Measurements from ENCODE around the gene MAP1LC3A. TPM values are rescaled to one million over a fixed set of nuclear protein-coding genes. Genes with fewer than 3 reads are reported as not detected.

MAP1LC3A gene
- total and polyA plus RNA-seq, 2 donors (not counting 3 experiments of a cell fraction or from before 2014, with no cell fraction given) = 32.1 to 39.8 TPM

- Histone ChIP-seq H3K9ac (replicated peaks; ENCODE audit: extremely low read depth, insufficient read depth, low read length) (no peak overlapping the region), H3K27ac (ENCODE audit: insufficient read depth, low read depth, low read length) (no peak overlapping the region), H2AFZ (ENCODE audit: low read depth, low read length) (no peak overlapping the region), H3K9me3 (replicated peaks; ENCODE audit: control insufficient read depth, insufficient read depth, low read length) (no peaks in the 10 kb centered on the region), H3K27me3 (ENCODE audit: control insufficient read depth in 2 of 2, insufficient read depth in 2 of 2, low read length in 2 of 2) (no peaks in the 10 kb centered on the region), H3K4me1 (ENCODE audit: control insufficient read depth, extremely low read depth, insufficient read depth, low read length) (peaks cover 11% of the 10 kb centered on the region), H3K36me3 (ENCODE audit: control insufficient read depth in 2 of 2, extremely low read depth in 1 of 2, insufficient read depth in 2 of 2, low read length in 2 of 2) (no peaks in the 10 kb centered on the region), H3K79me2 (ENCODE audit: control insufficient read depth, insufficient read depth, low read length) (no peaks in the 10 kb centered on the region), H3K9me1 (replicated peaks; ENCODE audit: control insufficient read depth, extremely low read depth, insufficient read depth, low read length) (no peaks in the 10 kb centered on the region), H4K20me1 (replicated peaks; ENCODE audit: control insufficient read depth, extremely low read depth, insufficient read depth, low read length) (no peaks in the 10 kb centered on the region), H3K4me2 (ENCODE audit: insufficient read depth, low read length) (no peak overlapping the region), H3K4me3 (replicated peaks in 1 of 3; ENCODE audit: insufficient read depth in 1 of 3, low read depth in 1 of 3, low read length in 3 of 3) (no peak overlapping the region)
- POLR2A ChIA-PET = no interaction called here
- intact Hi-C loops (cut with micrococcal nuclease) = no loop called here
- DNase-seq (ENCODE audit: low read depth, low spot score) (no peak), FAIRE-seq (no peak)
- BruUV-seq (replicated peaks) = no TSS peak
- CTCF ChIA-PET = interaction anchor here (6.1 kb wide), 1 partner anchor 195 kb away, joined by 92 read pairs; no protein-coding TSS in a partner anchor
- dilution Hi-C loops (cut with MboI; ENCODE audit: extremely low pct_ligation_motif_present, low sequenced_read_pairs) = no loop called here
- no peak for TF ChIP-seq MAX (IDR thresholded peaks at IDR 0.05; ENCODE audit: insufficient read depth, insufficient read length)
- TF ChIP-seq GATA2 (IDR thresholded peaks at IDR 0.05; ENCODE audit: insufficient read depth, insufficient read length, low read depth, low read length) = no peak
- TF ChIP-seq JUN (IDR thresholded peaks at IDR 0.05; ENCODE audit: borderline replicate concordance, insufficient read depth, insufficient read length, low read depth) = no peak
- TF ChIP-seq POLR2AphosphoS5 (IDR thresholded peaks at IDR 0.05; ENCODE audit: insufficient read depth, low read depth, low read length) = no peak
- TF ChIP-seq FOS (IDR thresholded peaks at IDR 0.05; ENCODE audit: borderline replicate concordance, insufficient read depth, low read length) = no peak
- no peak for TF ChIP-seq CTCF (IDR thresholded peaks at IDR 0.05; ENCODE audit: extremely low read depth in 1 of 2, insufficient read depth in 1 of 2, low read depth in 1 of 2, low read length in 2 of 2)
- no peak for TF ChIP-seq MYC (IDR thresholded peaks at IDR 0.05; ENCODE audit: low read depth, low read length)
- TF ChIP-seq EZH2 (IDR thresholded peaks at IDR 0.05; ENCODE audit: borderline replicate concordance, low read depth, low read length, severe bottlenecking) = no peak
- no peak for TF ChIP-seq POLR2A (IDR thresholded peaks at IDR 0.05; ENCODE audit: low read depth, low read length)
Measured at GRCh38 chr20:34574861-34575260, 16.3 kb downstream of the MAP1LC3A start.

Data from endothelial cell of umbilical vein (primary cell).